Subcutaneous abdominal adipose tissue (tissue), 5 donors: ENCODE results near the gene MVP.

Source experiments
- H3K27ac ChIP-seq: one replicate; pipeline ENCODE4 v1.7.0; 2013; ENCODE audit warnings: low read depth, mild to moderate bottlenecking, inconsistent platforms, low read length, moderate library complexity
- H3K27me3 ChIP-seq, 5 donors: one replicate each; pipeline ENCODE4 v1.7.0; 2013; ENCODE audit warnings: low read length in 5 of 5, inconsistent platforms in 1 of 5; ENCODE audit not compliant: control insufficient read depth in 5 of 5, insufficient read depth in 4 of 5
- H3K36me3 ChIP-seq, 5 donors: one replicate each; pipeline ENCODE4 v1.7.0; 2013; ENCODE audit warnings: low read length in 5 of 5; ENCODE audit not compliant: control insufficient read depth in 5 of 5, insufficient read depth in 5 of 5
- H3K4me1 ChIP-seq, 5 donors: one replicate each; pipeline ENCODE4 v1.7.0; 2013; ENCODE audit warnings: low read length in 5 of 5, mild to moderate bottlenecking in 3 of 5, moderate library complexity in 1 of 5; ENCODE audit not compliant: control insufficient read depth in 5 of 5, insufficient read depth in 5 of 5
- H3K4me3 ChIP-seq, 5 donors: one replicate each; pipeline ENCODE4 v1.7.0; 2013; ENCODE audit warnings: low read length in 5 of 5, low read depth in 1 of 5
- H3K9ac ChIP-seq, 5 donors: one replicate each; pipeline ENCODE4 v1.7.0; 2013; ENCODE audit warnings: low read length in 5 of 5, mild to moderate bottlenecking in 4 of 5, moderate library complexity in 3 of 5
- H3K9me3 ChIP-seq, 5 donors: one replicate each; pipeline ENCODE4 v1.7.0; 2013; ENCODE audit warnings: low read length in 5 of 5; ENCODE audit not compliant: control insufficient read depth in 5 of 5
- donor health status: healthy.
- donor health status: healthy.
- donor health status: healthy.
- donor health status: healthy.
- donor health status: healthy.

The MVP gene

GRCh38 chr16:29842732-29843346 is 22.6 kb downstream of the MVP start:
- no peaks in the 10 kb centered on the region for H3K9me3 ChIP-seq
- no peaks in the 10 kb centered on the region for H3K27me3 ChIP-seq
- H3K36me3 ChIP-seq = peaks cover 0 to 95% (median 80%) of the 10 kb centered on the region in 5 donors
- H3K9ac ChIP-seq = no peak overlapping the region
- H3K27ac ChIP-seq = no peak overlapping the region
- H3K4me3 ChIP-seq = no peak overlapping the region
- peaks cover 0 to 9% (median 4%) of the 10 kb centered on the region in 5 donors for H3K4me1 ChIP-seq

DNA sequence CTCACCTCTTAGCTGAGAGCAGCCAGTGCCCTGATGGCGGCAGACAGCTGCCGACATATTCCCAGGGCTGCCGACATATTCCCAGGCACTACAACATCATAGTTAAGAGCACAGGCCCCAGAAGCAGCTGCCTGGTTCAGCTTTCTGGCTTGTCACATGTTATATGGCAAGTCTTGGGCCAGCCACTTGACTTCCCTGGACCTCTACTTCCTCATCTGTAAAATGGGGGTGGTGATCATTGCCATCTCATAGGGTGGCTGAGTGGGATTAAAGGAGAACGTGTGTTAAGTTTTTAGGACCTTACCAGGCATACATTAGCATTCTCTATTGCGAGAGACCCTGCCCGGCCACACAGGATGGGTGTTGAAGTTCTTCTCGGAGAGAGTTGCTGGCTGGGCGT is 23.7 kb downstream of the MVP start:
- no peaks in the 10 kb centered on the region for H3K27me3 ChIP-seq
- H3K4me3 ChIP-seq = no peak overlapping the region
- no peak overlapping the region for H3K9ac ChIP-seq
- H3K27ac ChIP-seq = no peak overlapping the region
- H3K4me1 ChIP-seq = peaks cover 0 to 9% (median 4%) of the 10 kb centered on the region in 5 donors
- H3K9me3 ChIP-seq = no peaks in the 10 kb centered on the region
- peaks cover 0 to 92% (median 74%) of the 10 kb centered on the region in 5 donors for H3K36me3 ChIP-seq

- H3K9me3 ChIP-seq = no peaks in the 10 kb centered on the region
- H3K27ac ChIP-seq = no peak overlapping the region
- peaks cover 0 to 9% (median 7%) of the 10 kb centered on the region in 5 donors for H3K4me1 ChIP-seq
- H3K27me3 ChIP-seq = no peaks in the 10 kb centered on the region
- H3K9ac ChIP-seq = no peak overlapping the region
- H3K4me3 ChIP-seq = no peak overlapping the region
- H3K36me3 ChIP-seq = peaks cover 0 to 84% (median 70%) of the 10 kb centered on the region in 5 donors
Observed at GRCh38 chr16:29844575-29845331, 24.5 kb downstream of the MVP start.

- no peak overlapping the region for H3K4me3 ChIP-seq
- H3K9me3 ChIP-seq = no peaks in the 10 kb centered on the region
- H3K36me3 ChIP-seq = peaks cover 0 to 75% (median 61%) of the 10 kb centered on the region in 5 donors
- H3K9ac ChIP-seq = no peak overlapping the region
- H3K27me3 ChIP-seq = no peaks in the 10 kb centered on the region
- no peak overlapping the region for H3K27ac ChIP-seq
- peaks cover 0 to 12% (median 7%) of the 10 kb centered on the region in 5 donors for H3K4me1 ChIP-seq
Observed at GRCh38 chr16:29845656-29846055, 25.4 kb downstream of the MVP start.

- peaks cover 0 to 47% (median 39%) of the 10 kb centered on the region in 5 donors for H3K36me3 ChIP-seq
- H3K27ac ChIP-seq = no peak overlapping the region
- no peaks in the 10 kb centered on the region for H3K27me3 ChIP-seq
- no peak overlapping the region for H3K9ac ChIP-seq
- H3K4me3 ChIP-seq = no peak overlapping the region
- H3K4me1 ChIP-seq = peaks cover 0 to 15% (median 9%) of the 10 kb centered on the region in 5 donors
- H3K9me3 ChIP-seq = no peaks in the 10 kb centered on the region
Observed at GRCh38 chr16:29848420-29849297, 28.4 kb downstream of the MVP start.

DNA sequence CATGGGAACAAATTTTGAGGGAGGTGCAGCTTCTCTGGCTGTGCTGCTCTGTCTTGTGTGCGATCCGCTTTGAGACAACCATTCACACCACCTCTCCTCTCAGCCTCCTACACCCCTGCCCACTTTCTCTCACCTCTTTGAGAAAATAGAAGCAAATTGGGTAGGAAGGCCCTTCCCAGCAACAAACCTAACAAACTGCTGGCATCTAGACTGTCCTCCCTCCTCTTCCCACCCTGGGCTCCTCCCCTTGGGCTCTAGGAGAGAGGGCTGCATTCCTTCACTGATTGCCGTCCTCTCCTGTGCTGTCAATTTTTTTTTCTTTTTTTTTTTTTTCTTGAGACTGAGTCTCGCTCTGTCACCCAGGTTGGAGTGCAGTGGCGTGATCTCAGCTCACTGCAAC is 29.2 kb downstream of the MVP start:
- no peak overlapping the region for H3K27ac ChIP-seq
- no peaks in the 10 kb centered on the region for H3K27me3 ChIP-seq
- peaks cover 0 to 14% (median 9%) of the 10 kb centered on the region in 5 donors for H3K4me1 ChIP-seq
- peaks cover 0 to 38% (median 31%) of the 10 kb centered on the region in 5 donors for H3K36me3 ChIP-seq
- H3K4me3 ChIP-seq = no peak overlapping the region
- H3K9me3 ChIP-seq = no peaks in the 10 kb centered on the region
- H3K9ac ChIP-seq = no peak overlapping the region

DNA sequence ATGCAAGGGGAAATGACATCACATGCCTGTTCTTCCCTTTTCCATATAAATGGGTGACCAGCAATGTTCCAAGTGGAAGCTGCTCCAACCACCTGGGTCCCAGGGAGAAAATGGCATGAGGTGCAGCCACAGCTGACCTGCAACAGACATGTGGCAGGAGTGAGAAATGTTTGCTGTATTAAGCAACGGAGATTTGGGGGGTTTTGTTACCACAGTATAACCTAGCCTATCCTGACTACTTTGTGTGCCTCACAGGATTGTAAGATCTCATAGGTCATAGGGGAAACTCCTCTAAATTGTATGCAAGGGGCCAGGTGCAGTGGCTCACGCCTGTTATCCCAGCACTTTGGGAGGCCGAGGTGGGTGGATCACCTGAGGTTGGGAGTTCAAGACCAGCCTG is 30.7 kb downstream of the MVP start:
- Histone ChIP-seq H3K9ac (no peak overlapping the region), H3K4me1 (peaks cover 0 to 10% (median 5%) of the 10 kb centered on the region in 5 donors), H3K36me3 (peaks cover 0 to 24% (median 19%) of the 10 kb centered on the region in 5 donors), H3K4me3 (no peak overlapping the region), H3K9me3 (no peaks in the 10 kb centered on the region), H3K27me3 (no peaks in the 10 kb centered on the region), H3K27ac (no peak overlapping the region)

GRCh38 chr16:29852654-29853053 is 32.4 kb downstream of the MVP start:
- no peaks in the 10 kb centered on the region for H3K9me3 ChIP-seq
- peak overlapping the region in 1 of 5 donors; percentile 33 for H3K4me3 ChIP-seq
- H3K27me3 ChIP-seq = no peaks in the 10 kb centered on the region
- peaks cover 0 to 19% (median 9%) of the 10 kb centered on the region in 5 donors for H3K4me1 ChIP-seq
- H3K27ac ChIP-seq = peak overlapping the region; percentile 50
- peaks cover 0 to 7% (median 3%) of the 10 kb centered on the region in 5 donors for H3K36me3 ChIP-seq
- H3K9ac ChIP-seq = no peak overlapping the region

GRCh38 chr16:29854520-29855100 is 34.3 kb downstream of the MVP start:
- Histone ChIP-seq H3K4me1 (peaks cover 0 to 20% (median 13%) of the 10 kb centered on the region in 5 donors), H3K9me3 (no peaks in the 10 kb centered on the region), H3K4me3 (no peak overlapping the region), H3K9ac (no peak overlapping the region), H3K27me3 (no peaks in the 10 kb centered on the region), H3K27ac (no peak overlapping the region), H3K36me3 (peaks cover 0 to 14% (median 14%) of the 10 kb centered on the region in 5 donors)
